Subcutaneous adipose tissue (tissue), 4 donors: ENCODE data around the gene DMBX1. TPM values are rescaled to one million over a fixed set of nuclear protein-coding genes. Genes with fewer than 3 reads are reported as not detected.

Source experiments
- CTCF ChIP-seq: fragments of 450-650 bp; IDR thresholded peaks from one replicate; pipeline ENCODE4 v1.5.1; 2016; ENCODE audit warnings: low read depth, mild to moderate bottlenecking, control low read depth, antibody characterized with exemption, moderate library complexity
- total RNA-seq, 4 donors: library from RNA; depleted of rRNA; stranded (reverse); fragments of >200 nt; gene quantifications; one replicate each; pipeline ENCODE4 v1.1.0, GENCODE V29; 2016

DMBX1 gene
- total RNA-seq, 4 donors from 2014 or later: not detected

- no peak for TF ChIP-seq CTCF
These were observed 20.8 kb downstream of the DMBX1 start for GRCh38 chr1:46510341-46510997.

- TF ChIP-seq CTCF: no peak
These were observed 21.3 kb downstream of the DMBX1 start for GRCh38 chr1:46510998-46511365.

- TF ChIP-seq CTCF: no peak
These were observed 22.6 kb downstream of the DMBX1 start for GRCh38 chr1:46512135-46512791.

- TF ChIP-seq CTCF: no peak
These were observed 23.2 kb downstream of the DMBX1 start for GRCh38 chr1:46512792-46513190.

GRCh38 chr1:46513536-46513935, 23.9 kb downstream of the DMBX1 start:
- TF ChIP-seq CTCF: no peak

- TF ChIP-seq CTCF: no peak
These were observed 25.9 kb downstream of the DMBX1 start for GRCh38 chr1:46515576-46515975.

- no peak for TF ChIP-seq CTCF
These were observed 26.7 kb downstream of the DMBX1 start for GRCh38 chr1:46516200-46516950.
